Cardiac muscle cell (in vitro differentiated cells and primary cell): ENCODE data around the gene PDE7B. TPM values are rescaled to one million over a fixed set of nuclear protein-coding genes. Genes with fewer than 3 reads are reported as not detected.
"Not testable (repeated sequence)": the region's sequence is repeated elsewhere in the genome, so short reads cannot be mapped to it uniquely, and the experiment has no call there.

Experiments used
- DNase-seq, 2 donors: peaks; one replicate each; pipeline versions ENCODE4 v3.0.0 to v3.0.0-alpha.2; 2010 to 2017; ENCODE audit warnings: low read depth in 1 of 2, low spot score in 1 of 2
- H3K27ac ChIP-seq: fragments of 200-600 bp; sonication (generic); 2 replicates; pipeline ENCODE4 v1.5.1; 2016
- H3K27me3 ChIP-seq: fragments of 200-600 bp; sonication (generic); 2 replicates; pipeline ENCODE4 v1.6.0; 2016; ENCODE audit warnings: control low read depth
- H3K36me3 ChIP-seq: fragments of 200-600 bp; sonication (generic); 2 replicates; pipeline ENCODE4 v1.5.1; 2016; ENCODE audit warnings: control low read depth
- H3K4me1 ChIP-seq: fragments of 200-600 bp; sonication (generic); 2 replicates; pipeline ENCODE4 v1.8.1; 2017; ENCODE audit warnings: low read depth, mild to moderate bottlenecking, mixed run types
- H3K4me3 ChIP-seq: fragments of 200-600 bp; sonication (generic); 2 replicates; pipeline ENCODE4 v1.5.1; 2016; ENCODE audit warnings: mild to moderate bottlenecking
- H3K9me3 ChIP-seq: fragments of 200-600 bp; sonication (generic); 2 replicates; pipeline ENCODE4 v1.5.1; 2017; ENCODE audit warnings: low read depth, mild to moderate bottlenecking, control low read depth
- polyA plus RNA-seq: library from polyadenylated mRNA; unstranded; fragments of >200 nt; fragmentation: Nextera tagmentation; extraction: Ambion mirVana; gene quantifications from 2 replicates; pipeline ENCODE4 v1.2.1, GENCODE V29; 2016
- total RNA-seq: library from RNA; depleted of rRNA; stranded (reverse); fragments of >200 nt; gene quantifications from 2 replicates; pipeline ENCODE4 v1.2.3, GENCODE V29; 2016
- TF ChIP-seq, protein P1 (sequence below): IDR thresholded peaks from 2 replicates; pipeline ENCODE4 v1.5.1; 2012; ENCODE audit warnings: low read depth, mild to moderate bottlenecking, low read length

The PDE7B gene
- total and polyA plus RNA-seq, 2 experiments from 2014 or later: 0.04 to 0.60 TPM

GRCh38 chr6:136210398-136211165, 359.1 kb downstream of the PDE7B start:
- DNase-seq: no peak
- no peaks in the 10 kb centered on the region for H3K27me3 ChIP-seq
- H3K27ac ChIP-seq: no peak overlapping the region
- H3K4me3 ChIP-seq: no peak overlapping the region
- no peaks in the 10 kb centered on the region for H3K4me1 ChIP-seq
- H3K36me3 ChIP-seq: no peaks in the 10 kb centered on the region
- TF ChIP-seq, protein P1, sequence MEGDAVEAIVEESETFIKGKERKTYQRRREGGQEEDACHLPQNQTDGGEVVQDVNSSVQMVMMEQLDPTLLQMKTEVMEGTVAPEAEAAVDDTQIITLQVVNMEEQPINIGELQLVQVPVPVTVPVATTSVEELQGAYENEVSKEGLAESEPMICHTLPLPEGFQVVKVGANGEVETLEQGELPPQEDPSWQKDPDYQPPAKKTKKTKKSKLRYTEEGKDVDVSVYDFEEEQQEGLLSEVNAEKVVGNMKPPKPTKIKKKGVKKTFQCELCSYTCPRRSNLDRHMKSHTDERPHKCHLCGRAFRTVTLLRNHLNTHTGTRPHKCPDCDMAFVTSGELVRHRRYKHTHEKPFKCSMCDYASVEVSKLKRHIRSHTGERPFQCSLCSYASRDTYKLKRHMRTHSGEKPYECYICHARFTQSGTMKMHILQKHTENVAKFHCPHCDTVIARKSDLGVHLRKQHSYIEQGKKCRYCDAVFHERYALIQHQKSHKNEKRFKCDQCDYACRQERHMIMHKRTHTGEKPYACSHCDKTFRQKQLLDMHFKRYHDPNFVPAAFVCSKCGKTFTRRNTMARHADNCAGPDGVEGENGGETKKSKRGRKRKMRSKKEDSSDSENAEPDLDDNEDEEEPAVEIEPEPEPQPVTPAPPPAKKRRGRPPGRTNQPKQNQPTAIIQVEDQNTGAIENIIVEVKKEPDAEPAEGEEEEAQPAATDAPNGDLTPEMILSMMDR: no peak
- no peaks in the 10 kb centered on the region for H3K9me3 ChIP-seq

GRCh38 chr6:136212608-136213007, 361.1 kb downstream of the PDE7B start:
- H3K27me3 ChIP-seq: no peaks in the 10 kb centered on the region
- no peaks in the 10 kb centered on the region for H3K36me3 ChIP-seq
- TF ChIP-seq, protein P1: no peak
- no peak overlapping the region for H3K27ac ChIP-seq
- DNase-seq: no peak
- H3K4me3 ChIP-seq: no peak overlapping the region
- H3K4me1 ChIP-seq: no peaks in the 10 kb centered on the region
- H3K9me3 ChIP-seq: no peaks in the 10 kb centered on the region

DNA sequence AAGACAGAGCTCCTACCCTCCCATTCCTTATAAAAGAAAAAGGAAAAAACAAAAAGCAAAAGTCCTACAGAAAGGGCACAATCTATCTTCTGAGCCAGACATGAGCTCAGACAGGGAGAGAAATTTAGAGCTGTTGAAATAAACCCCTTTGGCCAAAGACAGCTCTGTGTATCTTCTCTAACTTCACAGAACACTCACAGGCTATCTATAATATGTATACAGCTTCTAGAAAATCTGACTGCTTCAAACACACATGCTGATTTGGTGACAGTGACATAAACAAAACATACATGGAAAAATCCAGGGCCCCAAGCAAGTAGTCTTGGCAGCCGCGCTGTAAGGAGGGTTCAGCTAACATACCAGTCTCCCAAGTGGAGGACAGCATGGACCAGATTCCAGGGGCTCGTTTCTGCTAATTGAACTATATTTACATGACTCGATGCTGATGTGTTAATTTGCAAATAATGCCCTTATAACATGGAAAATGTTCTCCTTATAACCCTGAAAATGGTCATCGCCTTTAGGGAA, 361.6 kb downstream of the PDE7B start:
- no peaks in the 10 kb centered on the region for H3K27me3 ChIP-seq
- H3K9me3 ChIP-seq: no peaks in the 10 kb centered on the region
- peak in 1 of 2 donors; percentile 13 for DNase-seq
- no peaks in the 10 kb centered on the region for H3K4me1 ChIP-seq
- TF ChIP-seq, protein P1: no peak
- no peak overlapping the region for H3K4me3 ChIP-seq
- no peak overlapping the region for H3K27ac ChIP-seq
- H3K36me3 ChIP-seq: no peaks in the 10 kb centered on the region

DNA sequence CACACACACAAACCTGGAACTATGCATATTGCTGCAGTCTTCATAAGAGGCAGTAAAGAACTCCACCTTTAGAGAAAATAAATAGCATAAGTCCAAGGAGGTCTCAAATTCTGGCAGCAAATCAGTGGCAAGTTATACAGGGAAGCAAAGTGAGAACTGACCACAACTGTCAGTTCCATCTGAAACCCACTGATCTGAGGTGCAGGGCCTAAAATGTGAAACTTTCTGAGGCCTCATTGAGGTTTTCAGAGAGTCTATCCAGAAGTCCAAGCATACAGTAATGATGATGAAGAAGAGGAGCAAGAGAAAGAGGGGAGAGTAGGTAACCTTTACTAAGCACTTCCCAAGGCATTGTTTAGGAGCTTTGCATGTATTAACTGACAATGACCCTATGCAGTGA, 362.4 kb downstream of the PDE7B start:
- no peaks in the 10 kb centered on the region for H3K9me3 ChIP-seq
- H3K27me3 ChIP-seq: no peaks in the 10 kb centered on the region
- H3K36me3 ChIP-seq: no peaks in the 10 kb centered on the region
- TF ChIP-seq, protein P1: no peak
- no peak overlapping the region for H3K4me3 ChIP-seq
- no peaks in the 10 kb centered on the region for H3K4me1 ChIP-seq
- no peak overlapping the region for H3K27ac ChIP-seq
- no peak for DNase-seq

GRCh38 chr6:136216503-136217401, 365.3 kb downstream of the PDE7B start:
- H3K27me3 ChIP-seq: no peaks in the 10 kb centered on the region

DNA sequence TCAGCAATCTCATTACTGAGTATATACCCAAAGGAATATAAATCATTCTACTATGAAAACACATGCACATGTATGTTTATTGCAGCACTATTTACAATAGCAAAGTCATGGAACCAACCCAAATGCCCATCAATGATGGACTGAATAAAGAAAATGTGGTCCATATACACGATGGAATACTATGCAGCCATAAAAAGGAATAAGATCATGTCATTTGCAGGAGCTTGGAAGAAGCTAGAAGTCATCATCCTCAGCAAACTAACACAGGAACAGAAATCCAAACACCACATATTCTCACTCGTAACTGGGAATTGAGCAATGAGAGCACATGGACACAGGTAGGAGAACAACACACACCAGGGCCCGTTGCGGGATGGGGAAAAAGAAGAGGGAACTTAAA, 373.5 kb downstream of the PDE7B start:
- H3K4me1 ChIP-seq, DNase-seq, H3K27ac ChIP-seq, H3K9me3 ChIP-seq, H3K4me3 ChIP-seq, H3K36me3 ChIP-seq, H3K27me3 ChIP-seq: not testable (repeated sequence)

More at GRCh38 chr6:136216503-136217401, 365.3 kb downstream of the PDE7B start:
- Histone ChIP-seq H3K4me1 (no peaks in the 10 kb centered on the region), H3K27ac (no peak overlapping the region), H3K4me3 (no peak overlapping the region), H3K36me3 (no peaks in the 10 kb centered on the region), H3K9me3 (no peaks in the 10 kb centered on the region)
- TF ChIP-seq, protein P1: no peak
- DNase-seq: no peak
